ENCODE data around the gene MCTP2.

MCTP2 gene

GRCh38 chr15:94383706-94384105, 152.3 kb downstream of the MCTP2 start:
- in situ Hi-C loops (cut with HindIII; ENCODE audit: low sequenced_read_pairs) = no loop called here
- H3K4me3 ChIP-seq (ENCODE audit: low read depth, low read length) = no peak overlapping the region
- DNase-seq (ENCODE audit: low read depth, low spot score) = no peak
- TF ChIP-seq CTCF (IDR thresholded peaks at IDR 0.05; ENCODE audit: low read depth, low read length) = no peak

GRCh38 chr15:94385441-94385840, 154.1 kb downstream of the MCTP2 start:
- no peak for TF ChIP-seq CTCF (IDR thresholded peaks at IDR 0.05; ENCODE audit: low read depth, low read length)
- no peak overlapping the region for H3K4me3 ChIP-seq (ENCODE audit: low read depth, low read length)
- no peak for DNase-seq (ENCODE audit: low read depth, low spot score)
- in situ Hi-C loops (cut with HindIII; ENCODE audit: low sequenced_read_pairs) = no loop called here

- in situ Hi-C loops (cut with HindIII; ENCODE audit: low sequenced_read_pairs) = no loop called here
- H3K4me3 ChIP-seq (ENCODE audit: low read depth, low read length) = no peak overlapping the region
- no peak for TF ChIP-seq CTCF (IDR thresholded peaks at IDR 0.05; ENCODE audit: low read depth, low read length)
- no peak for DNase-seq (ENCODE audit: low read depth, low spot score)
Observed at GRCh38 chr15:94386351-94386750, 155.0 kb downstream of the MCTP2 start.

- H3K4me3 ChIP-seq (ENCODE audit: low read depth, low read length) = no peak overlapping the region
- DNase-seq (ENCODE audit: low read depth, low spot score) = no peak
- no peak for TF ChIP-seq CTCF (IDR thresholded peaks at IDR 0.05; ENCODE audit: low read depth, low read length)
- in situ Hi-C loops (cut with HindIII; ENCODE audit: low sequenced_read_pairs) = no loop called here
Observed at GRCh38 chr15:94387442-94387841, 156.1 kb downstream of the MCTP2 start.

- no peak overlapping the region for H3K4me3 ChIP-seq (ENCODE audit: low read depth, low read length)
- no peak for TF ChIP-seq CTCF (IDR thresholded peaks at IDR 0.05; ENCODE audit: low read depth, low read length)
- in situ Hi-C loops (cut with HindIII; ENCODE audit: low sequenced_read_pairs) = no loop called here
- DNase-seq (ENCODE audit: low read depth, low spot score) = no peak
Observed at GRCh38 chr15:94387849-94388441, 156.6 kb downstream of the MCTP2 start.

GRCh38 chr15:94395640-94396039, 164.3 kb downstream of the MCTP2 start:
- H3K4me3 ChIP-seq (ENCODE audit: low read depth, low read length) = no peak overlapping the region
- no peak for TF ChIP-seq CTCF (IDR thresholded peaks at IDR 0.05; ENCODE audit: low read depth, low read length)
- DNase-seq (ENCODE audit: low read depth, low spot score) = peak; percentile 22
- in situ Hi-C loops (cut with HindIII; ENCODE audit: low sequenced_read_pairs) = no loop called here

- H3K4me3 ChIP-seq (ENCODE audit: low read depth, low read length) = no peak overlapping the region
- in situ Hi-C loops (cut with HindIII; ENCODE audit: low sequenced_read_pairs) = no loop called here
- TF ChIP-seq CTCF (IDR thresholded peaks at IDR 0.05; ENCODE audit: low read depth, low read length) = no peak
- no peak for DNase-seq (ENCODE audit: low read depth, low spot score)
Observed at GRCh38 chr15:94397337-94397736, 166.0 kb downstream of the MCTP2 start.

All from astrocyte of the spinal cord (primary cell).